ENCODE results near the gene IRS2. TPM values are rescaled to one million over a fixed set of nuclear protein-coding genes. Genes with fewer than 3 reads are reported as not detected.

Gene IRS2
- total RNA-seq, 6 donors from 2014 or later = 31.8 to 67.9 (median 46.4) TPM

GRCh38 chr13:109704771-109705635 is 81.4 kb downstream of the IRS2 start:
- H3K27me3 ChIP-seq = no peaks in the 10 kb centered on the region
- no peak overlapping the region for H3K4me3 ChIP-seq
- TF ChIP-seq POLR2AphosphoS5 (IDR thresholded peaks at IDR 0.05) (peak; percentile 35 to 67), POLR2A (IDR thresholded peaks at IDR 0.05) (peak in 1 of 4 donors; percentile 28), EP300 (IDR thresholded peaks at IDR 0.05) (peak in 2 of 4 donors; percentile 6 to 81), CTCF (IDR thresholded peaks at IDR 0.05) (peak in 1 of 6 experiments; percentile 16)
- H3K27ac ChIP-seq = peak overlapping the region; percentile 81 to 88 (median 84)
- H3K36me3 ChIP-seq = no peaks in the 10 kb centered on the region
- H3K4me1 ChIP-seq = peaks cover 7 to 23% (median 14%) of the 10 kb centered on the region in 4 donors
- ATAC-seq (ENCODE audit: low FRiP score in 2 of 2) = peak; percentile 84 to 90
- DNase-seq = peak in 1 of 2 donors; percentile 86
- H3K9me3 ChIP-seq = no peaks in the 10 kb centered on the region
- WGBS, 2 donors = 19 to 26% methylated on average over 17 to 22 of the region's 22 CpGs

GRCh38 chr13:109703250-109703649 is 83.1 kb downstream of the IRS2 start:
- Histone ChIP-seq H3K36me3 (no peaks in the 10 kb centered on the region), H3K27me3 (no peaks in the 10 kb centered on the region), H3K9me3 (no peaks in the 10 kb centered on the region), H3K4me3 (no peak overlapping the region), H3K27ac (no peak overlapping the region), H3K4me1 (peaks cover 7 to 29% (median 20%) of the 10 kb centered on the region in 4 donors)
- DNase-seq = no peak
- TF ChIP-seq POLR2AphosphoS5 (IDR thresholded peaks at IDR 0.05) = no peak
- TF ChIP-seq EP300 (IDR thresholded peaks at IDR 0.05) = no peak
- no peak for TF ChIP-seq CTCF (IDR thresholded peaks at IDR 0.05)
- TF ChIP-seq POLR2A (IDR thresholded peaks at IDR 0.05) = no peak
- no peak for ATAC-seq (ENCODE audit: low FRiP score in 2 of 2)
- 86 to 95% methylated on average over 3 of the region's 3 CpGs for WGBS, 2 donors

All from upper lobe of left lung (tissue), 6 donors.